ENCODE measurements around the gene NEK6.

DNA sequence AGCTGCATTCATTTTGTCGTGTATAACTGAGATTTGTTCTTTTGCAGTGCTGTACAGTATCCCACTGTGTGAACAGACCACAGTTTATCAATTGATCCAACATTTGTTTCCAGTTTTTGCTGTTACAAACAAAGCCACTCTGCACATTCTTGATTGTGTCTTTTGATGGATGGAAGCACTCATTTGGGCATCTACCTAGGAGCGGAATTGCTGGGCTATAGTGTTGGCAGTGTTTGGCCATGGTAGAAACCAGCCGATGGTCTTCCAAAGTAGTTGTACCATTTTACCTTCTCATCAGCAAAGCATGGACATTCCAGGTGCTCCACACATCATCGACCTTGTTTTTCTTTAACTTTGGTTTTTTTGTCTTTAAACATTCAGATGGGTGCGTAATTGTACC lies 79.8 kb downstream of the NEK6 start:
- TF ChIP-seq, protein P1, sequence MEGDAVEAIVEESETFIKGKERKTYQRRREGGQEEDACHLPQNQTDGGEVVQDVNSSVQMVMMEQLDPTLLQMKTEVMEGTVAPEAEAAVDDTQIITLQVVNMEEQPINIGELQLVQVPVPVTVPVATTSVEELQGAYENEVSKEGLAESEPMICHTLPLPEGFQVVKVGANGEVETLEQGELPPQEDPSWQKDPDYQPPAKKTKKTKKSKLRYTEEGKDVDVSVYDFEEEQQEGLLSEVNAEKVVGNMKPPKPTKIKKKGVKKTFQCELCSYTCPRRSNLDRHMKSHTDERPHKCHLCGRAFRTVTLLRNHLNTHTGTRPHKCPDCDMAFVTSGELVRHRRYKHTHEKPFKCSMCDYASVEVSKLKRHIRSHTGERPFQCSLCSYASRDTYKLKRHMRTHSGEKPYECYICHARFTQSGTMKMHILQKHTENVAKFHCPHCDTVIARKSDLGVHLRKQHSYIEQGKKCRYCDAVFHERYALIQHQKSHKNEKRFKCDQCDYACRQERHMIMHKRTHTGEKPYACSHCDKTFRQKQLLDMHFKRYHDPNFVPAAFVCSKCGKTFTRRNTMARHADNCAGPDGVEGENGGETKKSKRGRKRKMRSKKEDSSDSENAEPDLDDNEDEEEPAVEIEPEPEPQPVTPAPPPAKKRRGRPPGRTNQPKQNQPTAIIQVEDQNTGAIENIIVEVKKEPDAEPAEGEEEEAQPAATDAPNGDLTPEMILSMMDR (IDR thresholded peaks at IDR 0.05), result no peak
- TF ChIP-seq POLR2A (IDR thresholded peaks at IDR 0.05), result no peak
- no peak for TF ChIP-seq EP300 (IDR thresholded peaks at IDR 0.05)

All from tibial nerve (tissue), 4 donors.